Testis (tissue), 3 donors: ENCODE data around the gene C3orf20. TPM values are rescaled to one million over a fixed set of nuclear protein-coding genes. Genes with fewer than 3 reads are reported as not detected.

Experiments
- DNase-seq: peaks from one replicate; pipeline ENCODE4 v3.0.0-alpha.2; 2019
- H3K27ac ChIP-seq, 2 donors: fragments of 200-600 bp; sonication (generic); one replicate each; pipeline ENCODE4 v1.5.1; 2019
- H3K27me3 ChIP-seq: fragments of 200-600 bp; sonication (generic); one replicate; pipeline ENCODE4 v1.5.1; 2019
- H3K36me3 ChIP-seq: fragments of 200-600 bp; sonication (generic); one replicate; pipeline ENCODE4 v1.5.1; 2017; ENCODE audit warnings: low read depth; ENCODE audit errors: missing control alignments
- H3K4me1 ChIP-seq: fragments of 200-600 bp; sonication (generic); one replicate; pipeline ENCODE4 v1.5.1; 2019
- H3K4me3 ChIP-seq, 2 donors: fragments of 200-600 bp; sonication (generic); one replicate each; pipeline ENCODE4 v1.5.1; 2017 to 2019
- H3K9me3 ChIP-seq: fragments of 200-600 bp; sonication (generic); one replicate; pipeline ENCODE4 v1.5.1; 2017
- CTCF ChIP-seq, 3 experiments: fragments of 450-650 bp in 2 of 3; fragments of 200-600 bp in 1 of 3; sonication (generic) in 1 of 3; IDR thresholded peaks; one replicate each; pipeline ENCODE4 v1.5.1; 2016 to 2019; ENCODE audit warnings: antibody characterized with exemption in 3 of 3, mild to moderate bottlenecking in 2 of 3, moderate library complexity in 1 of 3
- POLR2A ChIP-seq: fragments of 450-650 bp; IDR thresholded peaks from one replicate; pipeline ENCODE4 v1.6.1; 2017; ENCODE audit warnings: antibody characterized with exemption, mild to moderate bottlenecking, moderate library complexity
- WGBS, 2 donors: methylation state at CpG; one replicate each; pipeline ENCODE4 v1.1.5; 2018; 5-methylcytosine and 5-hydroxymethylcytosine counted together
- intact Hi-C: fragments of 100-400 bp; cut with DNase I; formaldehyde crosslinking; loops from one replicate; pipeline ENCODE4 v1.15.1; 2023; ENCODE audit warnings: low total_unique reads
- polyA plus RNA-seq: library from polyadenylated mRNA; stranded (reverse); fragments of 350-450 nt; fragmentation: Illumina TruSeq; extraction: RNeasy Lipid Tissue Mini Kit (QIAGEN cat#74804); gene quantifications from one replicate; pipeline ENCODE4 v1.2.3, GENCODE V29; 2014; ENCODE audit warnings: low read depth, low replicate concordance; ENCODE audit not compliant: insufficient read depth
- total RNA-seq, 2 donors: library from RNA; depleted of rRNA; stranded (reverse); fragments of >200 nt; gene quantifications; one replicate each; pipeline ENCODE4 v1.2.3, GENCODE V29; 2016

The C3orf20 gene
- total and polyA plus RNA-seq, 3 donors from 2014 or later: 3.8 to 16.5 (median 11.0) TPM

GRCh38 chr3:14801031-14801430, 126.1 kb downstream of the C3orf20 start:
- intact Hi-C loops: no loop called here
- H3K27ac ChIP-seq: no peak overlapping the region
- no peaks in the 10 kb centered on the region for H3K9me3 ChIP-seq
- TF ChIP-seq POLR2A (no peak), CTCF (IDR thresholded peaks at IDR 0.05) (no peak)
- no peaks in the 10 kb centered on the region for H3K27me3 ChIP-seq
- no peaks in the 10 kb centered on the region for H3K36me3 ChIP-seq
- no peaks in the 10 kb centered on the region for H3K4me1 ChIP-seq
- H3K4me3 ChIP-seq: no peak overlapping the region
- no peak for DNase-seq
- WGBS, 2 donors: 92 to 94% methylated on average over 9 of the region's 9 CpGs

GRCh38 chr3:14801668-14802380, 126.9 kb downstream of the C3orf20 start:
- intact Hi-C loops: no loop called here

GRCh38 chr3:14802381-14802731, 127.4 kb downstream of the C3orf20 start:
- TF ChIP-seq POLR2A (no peak), CTCF (IDR thresholded peaks at IDR 0.05) (no peak)
- WGBS, 2 donors: 74 to 100% methylated on average over 2 to 7 of the region's 7 CpGs
- Histone ChIP-seq H3K36me3 (no peaks in the 10 kb centered on the region), H3K27ac (no peak overlapping the region), H3K4me3 (no peak overlapping the region), H3K27me3 (no peaks in the 10 kb centered on the region), H3K9me3 (no peaks in the 10 kb centered on the region), H3K4me1 (no peaks in the 10 kb centered on the region)
- intact Hi-C loops: no loop called here
- DNase-seq: no peak

More at GRCh38 chr3:14801668-14802380, 126.9 kb downstream of the C3orf20 start:
- no peak overlapping the region for H3K27ac ChIP-seq
- no peaks in the 10 kb centered on the region for H3K9me3 ChIP-seq
- 70 to 83% methylated on average over 8 to 10 of the region's 10 CpGs for whole genome bisulfite sequencing, 2 donors
- DNase-seq: no peak
- no peak overlapping the region for H3K4me3 ChIP-seq
- no peaks in the 10 kb centered on the region for H3K27me3 ChIP-seq
- no peaks in the 10 kb centered on the region for H3K4me1 ChIP-seq
- no peak for TF ChIP-seq CTCF (IDR thresholded peaks at IDR 0.05)
- TF ChIP-seq POLR2A: no peak
- no peaks in the 10 kb centered on the region for H3K36me3 ChIP-seq

- TF ChIP-seq CTCF (IDR thresholded peaks at IDR 0.05): no peak
- TF ChIP-seq POLR2A: no peak
- Histone ChIP-seq H3K4me3 (no peak overlapping the region), H3K27me3 (no peaks in the 10 kb centered on the region), H3K9me3 (no peaks in the 10 kb centered on the region), H3K27ac (peak overlapping the region in 1 of 2 donors; percentile 30), H3K4me1 (no peaks in the 10 kb centered on the region), H3K36me3 (no peaks in the 10 kb centered on the region)
- intact Hi-C loops: no loop called here
- no peak for DNase-seq
- WGBS, 2 donors: 73 to 77% methylated on average over 13 of the region's 13 CpGs
Observed at GRCh38 chr3:14803101-14803980, 128.4 kb downstream of the C3orf20 start.
